Thoracic aorta (tissue), 2 donors: ENCODE measurements around the gene PANK4. TPM values are rescaled to one million over a fixed set of nuclear protein-coding genes. Genes with fewer than 3 reads are reported as not detected.

Experiments used
- ATAC-seq: fragments of 150-250 bp; one replicate; pipeline ENCODE4 v1.8.0; 2017; ENCODE audit warnings: low read depth; ENCODE audit not compliant: insufficient number of reproducible peaks, low FRiP score
- DNase-seq: peaks from one replicate; pipeline ENCODE4 v3.0.0-alpha.2; 2020; ENCODE audit warnings: low spot score
- H3K27ac ChIP-seq, 2 donors: fragments of 200-600 bp; sonication (generic); 1 replicate in 1 of 2; 2 replicates in 1 of 2; pipeline ENCODE4 v1.5.1; 2016; ENCODE audit warnings: mild to moderate bottlenecking in 2 of 2, moderate library complexity in 2 of 2
- H3K27me3 ChIP-seq: fragments of 200-600 bp; sonication (generic); replicated peaks from 2 replicates; pipeline ENCODE4 v1.6.0; 2016; ENCODE audit warnings: mild to moderate bottlenecking; ENCODE audit not compliant: insufficient read depth
- H3K36me3 ChIP-seq: fragments of 200-600 bp; sonication (generic); one replicate; pipeline ENCODE4 v1.5.1; 2016
- H3K4me1 ChIP-seq, 2 donors: fragments of 200-600 bp; sonication (generic); 1 replicate in 1 of 2; 2 replicates in 1 of 2; pipeline versions ENCODE4 v1.5.1 to v1.6.0; 2016; ENCODE audit warnings: low read depth in 2 of 2, mild to moderate bottlenecking in 1 of 2; ENCODE audit not compliant: control insufficient read depth in 1 of 2
- H3K4me3 ChIP-seq: fragments of 200-600 bp; sonication (generic); 2 replicates; pipeline ENCODE4 v1.5.1; 2016; ENCODE audit warnings: mild to moderate bottlenecking
- H3K9me3 ChIP-seq: fragments of 200-600 bp; sonication (generic); 2 replicates; pipeline ENCODE4 v1.5.1; 2016
- total RNA-seq, 2 donors: library from RNA; depleted of rRNA; stranded (reverse); fragments of >200 nt; gene quantifications; one replicate each; pipeline versions ENCODE4 v1.1.0 to v1.2.3, GENCODE V29; 2016
- TF ChIP-seq, protein P1 (sequence below): fragments of 200-600 bp; sonication (generic); IDR thresholded peaks from one replicate; pipeline ENCODE4 v1.5.1; 2019; ENCODE audit warnings: antibody characterized with exemption

PANK4 gene
- total RNA-seq, 2 donors from 2014 or later, result 27.1 to 32.0 TPM

DNA sequence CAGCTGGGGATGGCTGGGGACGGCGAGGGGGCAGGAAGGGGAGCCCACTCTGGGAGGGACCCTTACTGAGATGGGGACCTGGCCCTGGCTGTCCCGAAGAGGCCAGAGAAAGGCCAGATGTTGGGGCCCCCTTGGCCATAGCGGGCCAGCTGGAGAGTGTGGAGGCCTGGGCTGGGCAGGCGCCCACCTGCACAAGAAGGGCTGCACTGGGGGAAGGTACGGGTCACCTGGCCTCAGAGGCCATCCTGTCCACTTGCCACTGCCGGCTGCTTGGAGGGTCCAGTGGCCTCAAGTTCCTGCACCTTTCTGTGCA, 55.3 kb downstream of the PANK4 start:
- Histone ChIP-seq H3K9me3 (no peaks in the 10 kb centered on the region), H3K4me1 (no peaks in the 10 kb centered on the region), H3K27me3 (no peaks in the 10 kb centered on the region), H3K36me3 (no peaks in the 10 kb centered on the region), H3K4me3 (no peak overlapping the region), H3K27ac (no peak overlapping the region)
- DNase-seq (no peak), ATAC-seq (no peak)
- TF ChIP-seq, protein P1, sequence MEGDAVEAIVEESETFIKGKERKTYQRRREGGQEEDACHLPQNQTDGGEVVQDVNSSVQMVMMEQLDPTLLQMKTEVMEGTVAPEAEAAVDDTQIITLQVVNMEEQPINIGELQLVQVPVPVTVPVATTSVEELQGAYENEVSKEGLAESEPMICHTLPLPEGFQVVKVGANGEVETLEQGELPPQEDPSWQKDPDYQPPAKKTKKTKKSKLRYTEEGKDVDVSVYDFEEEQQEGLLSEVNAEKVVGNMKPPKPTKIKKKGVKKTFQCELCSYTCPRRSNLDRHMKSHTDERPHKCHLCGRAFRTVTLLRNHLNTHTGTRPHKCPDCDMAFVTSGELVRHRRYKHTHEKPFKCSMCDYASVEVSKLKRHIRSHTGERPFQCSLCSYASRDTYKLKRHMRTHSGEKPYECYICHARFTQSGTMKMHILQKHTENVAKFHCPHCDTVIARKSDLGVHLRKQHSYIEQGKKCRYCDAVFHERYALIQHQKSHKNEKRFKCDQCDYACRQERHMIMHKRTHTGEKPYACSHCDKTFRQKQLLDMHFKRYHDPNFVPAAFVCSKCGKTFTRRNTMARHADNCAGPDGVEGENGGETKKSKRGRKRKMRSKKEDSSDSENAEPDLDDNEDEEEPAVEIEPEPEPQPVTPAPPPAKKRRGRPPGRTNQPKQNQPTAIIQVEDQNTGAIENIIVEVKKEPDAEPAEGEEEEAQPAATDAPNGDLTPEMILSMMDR, result no peak

DNA sequence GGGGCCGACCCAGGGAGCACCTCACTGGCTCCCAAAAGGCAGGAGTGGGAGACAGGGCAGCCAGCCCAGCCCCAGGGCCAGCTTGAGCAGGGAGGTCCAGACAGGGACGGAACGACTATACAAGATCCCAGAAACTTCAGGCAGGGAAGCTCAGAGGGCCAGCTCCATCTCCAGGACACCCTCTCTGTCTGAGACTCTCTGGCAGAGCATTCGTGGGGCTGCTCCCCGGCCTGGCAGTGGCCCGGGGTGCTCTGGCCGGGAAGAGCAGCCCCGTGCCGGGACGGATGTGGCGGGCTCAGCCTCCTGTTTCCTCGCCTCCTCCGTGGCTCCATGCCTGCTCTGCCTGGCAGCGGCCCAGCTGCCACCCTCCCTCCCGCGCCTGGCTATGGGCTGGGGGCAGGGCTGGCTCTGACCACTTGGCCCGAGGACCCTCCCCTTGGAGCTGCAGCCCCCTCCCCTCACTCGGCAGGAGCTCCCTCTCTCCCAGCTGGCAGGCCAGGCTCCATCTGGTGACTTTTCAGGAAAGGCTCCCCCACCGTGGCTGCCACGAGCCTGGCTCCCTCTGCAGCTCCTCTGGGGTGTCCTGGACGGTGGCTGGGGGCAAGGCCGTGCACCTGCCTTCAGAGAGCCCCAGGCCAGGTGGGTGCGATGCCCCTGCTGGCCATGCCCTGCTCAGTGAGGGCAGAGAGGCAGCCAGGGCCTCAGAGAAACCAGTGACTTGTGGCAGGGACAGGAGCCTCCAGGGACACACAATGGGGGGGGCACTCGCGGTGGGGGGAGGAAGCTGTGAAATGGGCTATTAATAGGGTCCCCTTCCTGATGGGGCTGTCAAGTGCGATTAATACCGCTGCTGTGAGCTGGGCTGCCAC, 55.9 kb downstream of the PANK4 start:
- H3K36me3 ChIP-seq, result no peaks in the 10 kb centered on the region
- H3K27ac ChIP-seq, result no peak overlapping the region
- ATAC-seq, result no peak
- no peak for DNase-seq
- H3K4me3 ChIP-seq, result no peak overlapping the region
- TF ChIP-seq, protein P1, result no peak
- H3K9me3 ChIP-seq, result no peaks in the 10 kb centered on the region
- peaks cover 4% of the 10 kb centered on the region for H3K27me3 ChIP-seq
- H3K4me1 ChIP-seq, result no peaks in the 10 kb centered on the region

DNA sequence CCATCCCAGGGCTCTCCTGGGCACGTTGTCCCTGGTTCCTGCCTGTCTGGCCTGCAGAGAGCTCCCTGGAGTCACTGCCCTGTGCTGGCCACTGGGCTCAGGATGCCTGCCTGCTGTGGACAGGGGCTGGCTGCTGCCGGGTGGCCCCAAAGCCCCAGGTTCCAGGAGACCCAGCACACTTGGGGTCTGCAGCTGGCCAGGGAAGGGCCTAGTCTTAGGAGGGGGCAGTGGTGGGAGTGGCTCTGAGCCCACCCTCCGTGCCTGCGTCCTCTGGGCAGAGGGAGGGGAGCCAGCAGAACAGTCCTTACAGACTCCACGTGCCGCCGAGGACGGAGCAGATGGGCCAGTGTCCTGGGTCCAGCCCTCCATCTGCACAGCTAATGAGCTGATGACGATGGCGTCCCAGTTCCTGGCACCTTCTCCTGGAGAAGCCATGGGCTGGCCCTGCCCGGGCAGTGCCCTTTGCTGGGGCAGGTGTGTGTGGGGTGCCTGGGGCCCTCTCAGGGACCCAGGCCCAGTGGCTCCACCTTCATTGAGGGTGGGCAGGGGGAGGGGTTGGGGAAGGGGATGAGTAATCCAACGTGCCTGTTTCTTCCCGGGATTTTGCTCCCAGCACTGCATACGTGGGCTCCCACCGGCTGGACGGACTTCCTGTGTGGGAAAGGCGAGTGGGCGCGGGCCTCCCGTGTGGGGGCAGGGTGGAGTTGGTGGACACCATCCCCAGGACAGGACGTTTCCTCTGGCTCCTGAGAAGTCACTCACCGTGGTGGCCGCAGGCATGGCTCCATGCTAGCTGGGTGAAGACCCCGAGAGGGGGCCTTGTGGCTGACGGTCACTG, 57.1 kb downstream of the PANK4 start:
- DNase-seq (no peak), ATAC-seq (no peak)
- no peaks in the 10 kb centered on the region for H3K4me1 ChIP-seq
- no peaks in the 10 kb centered on the region for H3K36me3 ChIP-seq
- no peak overlapping the region for H3K4me3 ChIP-seq
- no peaks in the 10 kb centered on the region for H3K9me3 ChIP-seq
- no peak overlapping the region for H3K27ac ChIP-seq
- peaks cover 4% of the 10 kb centered on the region for H3K27me3 ChIP-seq
- TF ChIP-seq, protein P1, result no peak

DNA sequence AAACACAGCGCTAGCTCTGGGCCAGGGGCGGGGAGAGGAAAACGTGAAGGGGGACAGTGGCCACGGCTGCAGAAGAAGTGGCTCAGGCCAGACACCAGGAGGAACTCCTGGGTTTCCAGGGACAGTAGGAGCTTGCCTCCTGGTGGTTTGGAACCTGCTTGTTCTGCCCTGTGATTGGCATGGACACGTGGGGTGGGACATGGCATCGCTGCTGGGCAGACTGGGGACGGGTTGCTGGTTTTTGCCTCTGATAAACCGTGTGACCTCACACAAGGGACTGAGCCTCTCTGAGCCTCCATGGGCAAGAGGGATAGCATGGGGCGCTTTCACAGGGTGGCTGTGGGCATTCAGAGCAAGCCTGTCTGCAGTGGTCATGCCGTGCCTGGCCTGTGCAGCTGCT, 57.9 kb downstream of the PANK4 start:
- Histone ChIP-seq H3K27ac (no peak overlapping the region), H3K9me3 (no peaks in the 10 kb centered on the region), H3K27me3 (peaks cover 4% of the 10 kb centered on the region), H3K4me1 (no peaks in the 10 kb centered on the region), H3K4me3 (no peak overlapping the region), H3K36me3 (no peaks in the 10 kb centered on the region)
- ATAC-seq (no peak), DNase-seq (no peak)
- TF ChIP-seq, protein P1, result no peak

DNA sequence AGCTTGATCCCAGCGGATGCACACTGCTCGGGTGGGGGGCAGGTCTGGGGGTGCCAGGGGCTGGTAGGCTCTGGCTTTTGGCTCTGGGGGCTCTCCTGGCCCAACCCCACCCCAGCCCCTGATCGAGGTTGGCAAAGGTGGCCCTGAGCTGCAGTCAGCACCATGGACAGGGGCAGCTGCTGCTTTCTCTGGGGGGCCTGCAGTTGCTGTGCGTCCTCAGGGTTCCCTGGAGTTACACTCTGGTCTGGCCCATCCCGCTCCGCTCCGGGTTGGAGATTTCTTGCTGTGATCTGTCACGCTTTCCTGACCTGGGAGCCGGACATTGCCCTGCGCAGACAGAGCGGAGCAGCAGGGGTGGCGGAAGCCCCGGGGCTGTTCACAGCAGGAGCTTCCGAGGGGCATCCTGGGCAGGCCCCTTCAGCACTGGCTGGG, 58.3 kb downstream of the PANK4 start:
- no peaks in the 10 kb centered on the region for H3K9me3 ChIP-seq
- H3K4me3 ChIP-seq, result no peak overlapping the region
- no peak for DNase-seq
- TF ChIP-seq, protein P1, result no peak
- H3K36me3 ChIP-seq, result no peaks in the 10 kb centered on the region
- H3K4me1 ChIP-seq, result no peaks in the 10 kb centered on the region
- no peak overlapping the region for H3K27ac ChIP-seq
- no peak for ATAC-seq
- H3K27me3 ChIP-seq, result peaks cover 4% of the 10 kb centered on the region
